ENCODE measurements around the gene CD8B. TPM values are rescaled to one million over a fixed set of nuclear protein-coding genes. Genes with fewer than 3 reads are reported as not detected.
"Not testable (repeated sequence)": the region's sequence is repeated elsewhere in the genome, so short reads cannot be mapped to it uniquely, and the experiment has no call there.

Gene CD8B
- total RNA-seq, 2 donors from 2014 or later = 1.5 to 1.8 TPM

DNA sequence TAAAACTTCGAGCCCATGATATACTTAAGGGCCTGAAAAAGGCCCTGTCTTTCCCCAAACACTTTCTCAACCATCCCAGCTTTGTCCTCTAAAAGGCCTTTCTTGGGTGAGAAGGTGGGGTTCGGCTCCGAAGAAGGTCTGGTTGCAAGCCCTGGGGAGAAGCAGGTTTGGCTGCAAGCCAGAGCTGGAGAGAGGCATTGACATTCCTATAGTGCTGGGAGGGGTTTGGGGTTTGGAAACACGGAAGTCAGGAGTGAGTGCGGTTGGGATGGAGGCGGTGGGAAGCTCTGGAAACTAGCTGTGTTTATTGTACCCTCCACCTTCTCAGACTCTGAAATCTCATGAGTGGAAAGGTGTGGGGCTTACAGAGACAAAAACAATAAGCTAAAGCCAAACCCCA is 5.7 kb downstream of the CD8B start:
- DNase-seq; H3K9ac ChIP-seq (ENCODE audit: low read depth in 2 of 2, low read length in 2 of 2); H3K27me3 ChIP-seq; H3K9me3 ChIP-seq; intact Hi-C loops (cut with DNase I); H3K4me1 ChIP-seq; H3K4me3 ChIP-seq; H3K27ac ChIP-seq; H3K36me3 ChIP-seq: not testable (repeated sequence)

DNA sequence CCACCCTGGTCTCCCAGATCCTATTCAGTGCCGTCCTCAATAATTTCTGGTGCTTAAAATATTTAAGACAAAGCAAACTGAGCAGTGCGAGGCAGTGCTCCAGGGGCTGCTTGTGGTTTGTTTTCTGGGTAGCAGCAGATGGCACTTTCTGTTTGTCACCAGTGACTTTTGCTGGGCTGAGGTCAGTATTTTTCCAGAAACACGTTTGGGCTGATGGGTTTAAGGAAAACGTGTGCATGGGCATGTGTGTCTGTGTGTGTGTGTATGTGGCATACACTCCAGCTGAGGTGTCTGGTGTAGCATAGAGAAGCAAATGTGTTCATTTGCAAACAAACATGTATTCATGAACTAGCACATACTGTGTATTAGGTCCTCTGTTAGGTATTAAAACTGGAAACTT is 10.1 kb downstream of the CD8B start:
- H3K36me3 ChIP-seq; intact Hi-C loops (cut with DNase I); H3K4me1 ChIP-seq; H3K27me3 ChIP-seq; H3K27ac ChIP-seq; DNase-seq; H3K4me3 ChIP-seq; H3K9ac ChIP-seq (ENCODE audit: low read depth in 2 of 2, low read length in 2 of 2); H3K9me3 ChIP-seq: not testable (repeated sequence)

DNA sequence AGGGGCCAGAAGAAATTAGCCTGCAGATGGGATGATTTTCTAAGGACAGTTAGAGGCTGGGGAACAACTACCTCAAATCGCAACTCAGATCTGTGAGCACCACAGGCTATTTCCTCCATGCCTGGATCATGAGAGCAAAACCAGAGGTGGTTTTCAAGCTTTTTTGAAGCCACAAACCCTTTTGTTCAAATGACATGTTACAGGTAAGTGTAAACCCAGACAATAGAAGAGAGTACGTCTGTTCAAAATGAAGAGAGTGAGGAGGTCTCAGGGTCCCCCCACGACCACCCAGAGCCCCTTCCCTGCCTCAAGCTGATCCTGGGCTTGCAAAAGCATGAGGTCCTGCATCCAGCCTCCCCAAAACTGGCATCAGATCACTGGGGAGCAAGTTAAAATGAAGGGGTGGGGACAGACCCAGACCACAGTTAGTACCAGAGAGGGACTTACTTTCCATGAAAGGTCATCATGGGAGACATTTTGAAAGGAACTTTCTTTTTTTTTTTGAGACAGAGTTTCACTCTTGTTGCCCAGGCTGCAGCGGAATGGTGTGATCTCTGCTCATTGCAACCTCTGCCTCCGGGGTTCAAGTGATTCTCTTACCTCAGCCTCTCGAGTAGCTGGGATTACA is 19.0 kb downstream of the CD8B start:
- H3K9me3 ChIP-seq; DNase-seq; H3K36me3 ChIP-seq; H3K4me1 ChIP-seq; H3K9ac ChIP-seq (ENCODE audit: low read depth in 2 of 2, low read length in 2 of 2); H3K27ac ChIP-seq; H3K27me3 ChIP-seq; H3K4me3 ChIP-seq; intact Hi-C loops (cut with DNase I): not testable (repeated sequence)

DNA sequence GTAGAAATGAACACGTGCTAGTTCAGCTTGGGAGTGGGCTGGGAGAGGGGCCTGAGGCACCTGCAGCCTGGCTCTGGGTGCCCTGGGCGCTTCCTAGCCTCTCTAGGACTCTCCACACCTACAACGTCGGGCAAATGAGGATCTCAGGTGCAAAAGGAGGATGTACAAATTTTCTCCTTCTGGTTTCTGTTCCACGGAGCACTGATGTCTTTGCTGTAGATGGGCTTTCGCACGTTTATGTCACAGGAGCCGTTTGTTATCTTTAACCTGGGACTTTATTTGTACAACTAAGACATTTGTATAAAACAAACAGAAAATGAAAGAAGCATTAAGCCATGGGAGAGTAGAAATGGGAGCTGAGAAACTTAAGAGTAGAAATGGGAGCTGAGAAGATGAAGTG is 20.4 kb downstream of the CD8B start:
- intact Hi-C loops (cut with DNase I) = not testable (repeated sequence)

DNA sequence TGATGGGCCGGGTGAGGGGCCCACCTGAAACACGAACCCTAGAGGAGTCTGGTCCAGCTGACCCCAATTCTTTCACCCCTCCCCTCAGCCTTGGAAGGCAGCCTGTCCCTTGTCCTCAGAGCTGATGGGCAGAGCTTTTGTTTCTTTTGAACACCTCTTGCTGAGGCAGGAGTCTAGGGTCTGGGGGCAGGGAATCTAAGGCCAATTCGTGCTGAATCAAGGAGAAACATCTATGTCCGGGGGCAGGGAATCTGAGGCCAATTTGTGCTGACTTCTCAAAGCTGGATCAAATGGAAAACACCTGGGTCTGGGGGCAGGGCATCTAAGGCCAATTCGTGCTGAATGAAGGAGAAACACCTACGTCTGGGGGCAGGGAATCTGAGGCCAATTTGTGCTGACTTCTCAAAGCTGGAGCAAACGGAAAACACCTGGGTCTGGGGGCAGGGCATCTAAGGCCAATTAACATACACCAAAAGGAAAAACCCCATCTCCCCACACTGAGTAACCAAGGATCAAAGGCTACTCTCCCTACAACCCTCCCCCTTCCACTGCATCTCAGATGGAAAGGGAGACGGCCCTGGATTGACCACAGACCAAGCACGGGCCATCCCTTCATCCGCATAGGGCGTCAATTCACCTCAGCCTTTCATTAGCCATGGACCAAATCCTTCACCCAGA is 21.7 kb downstream of the CD8B start:
- H3K27ac ChIP-seq; H3K27me3 ChIP-seq; DNase-seq; intact Hi-C loops (cut with DNase I); H3K4me3 ChIP-seq; H3K9me3 ChIP-seq; H3K9ac ChIP-seq (ENCODE audit: low read depth in 2 of 2, low read length in 2 of 2); H3K4me1 ChIP-seq; H3K36me3 ChIP-seq: not testable (repeated sequence)

More for the DNA sequence above, 20.4 kb downstream of the CD8B start:
- H3K27me3 ChIP-seq; H3K4me1 ChIP-seq; DNase-seq; H3K36me3 ChIP-seq; H3K4me3 ChIP-seq; H3K9me3 ChIP-seq; H3K9ac ChIP-seq (ENCODE audit: low read depth in 2 of 2, low read length in 2 of 2); H3K27ac ChIP-seq: not testable (repeated sequence)

DNA sequence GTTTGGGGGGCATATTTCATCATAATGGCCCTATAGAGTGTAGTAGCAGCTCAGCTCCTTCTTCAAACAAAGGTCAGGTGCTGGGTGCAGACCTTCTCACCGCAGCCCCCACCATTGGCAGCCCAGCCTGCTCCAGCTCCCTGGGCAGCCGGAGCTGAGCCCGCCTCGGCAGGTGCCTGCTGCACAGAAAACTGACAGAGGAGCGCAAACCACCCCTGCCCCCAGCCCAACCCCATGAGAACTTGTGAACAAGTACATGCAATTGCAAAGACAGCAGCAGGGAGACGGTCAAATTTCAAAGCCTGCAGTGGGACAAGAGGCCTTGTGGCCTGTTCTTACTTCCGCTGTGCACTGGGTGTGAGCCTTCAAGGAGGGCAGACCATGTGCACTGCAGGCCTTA is 22.2 kb downstream of the CD8B start:
- intact Hi-C loops (cut with DNase I); H3K4me1 ChIP-seq: not testable (repeated sequence)

DNA sequence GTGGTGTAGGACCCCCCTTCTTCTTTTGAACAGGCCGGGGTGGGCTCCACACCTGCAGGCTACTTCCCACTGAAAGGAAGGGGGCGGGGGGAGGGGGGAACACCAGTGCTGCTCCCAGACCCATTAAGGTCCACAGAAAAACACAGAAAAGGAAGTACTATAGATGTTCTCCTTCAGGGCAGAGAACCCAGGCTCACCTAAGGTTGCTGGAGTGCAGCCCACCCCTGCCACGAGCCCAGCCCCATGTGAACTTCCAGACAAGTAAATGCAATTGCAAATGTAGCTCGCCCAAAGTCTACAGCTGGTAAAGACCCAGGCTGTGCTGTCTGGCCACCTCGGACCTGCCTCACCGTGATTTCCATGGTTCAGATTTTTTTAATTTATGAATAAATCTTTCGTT is 24.0 kb downstream of the CD8B start:
- H3K4me1 ChIP-seq; intact Hi-C loops (cut with DNase I); H3K9ac ChIP-seq (ENCODE audit: low read depth in 2 of 2, low read length in 2 of 2); H3K27ac ChIP-seq; H3K36me3 ChIP-seq; H3K4me3 ChIP-seq; H3K9me3 ChIP-seq; H3K27me3 ChIP-seq; DNase-seq: not testable (repeated sequence)

More for the DNA sequence above, 22.2 kb downstream of the CD8B start:
- not testable (repeated sequence) for DNase-seq; H3K36me3 ChIP-seq; H3K9ac ChIP-seq (ENCODE audit: low read depth in 2 of 2, low read length in 2 of 2); H3K9me3 ChIP-seq; H3K27me3 ChIP-seq; H3K27ac ChIP-seq; H3K4me3 ChIP-seq

DNA sequence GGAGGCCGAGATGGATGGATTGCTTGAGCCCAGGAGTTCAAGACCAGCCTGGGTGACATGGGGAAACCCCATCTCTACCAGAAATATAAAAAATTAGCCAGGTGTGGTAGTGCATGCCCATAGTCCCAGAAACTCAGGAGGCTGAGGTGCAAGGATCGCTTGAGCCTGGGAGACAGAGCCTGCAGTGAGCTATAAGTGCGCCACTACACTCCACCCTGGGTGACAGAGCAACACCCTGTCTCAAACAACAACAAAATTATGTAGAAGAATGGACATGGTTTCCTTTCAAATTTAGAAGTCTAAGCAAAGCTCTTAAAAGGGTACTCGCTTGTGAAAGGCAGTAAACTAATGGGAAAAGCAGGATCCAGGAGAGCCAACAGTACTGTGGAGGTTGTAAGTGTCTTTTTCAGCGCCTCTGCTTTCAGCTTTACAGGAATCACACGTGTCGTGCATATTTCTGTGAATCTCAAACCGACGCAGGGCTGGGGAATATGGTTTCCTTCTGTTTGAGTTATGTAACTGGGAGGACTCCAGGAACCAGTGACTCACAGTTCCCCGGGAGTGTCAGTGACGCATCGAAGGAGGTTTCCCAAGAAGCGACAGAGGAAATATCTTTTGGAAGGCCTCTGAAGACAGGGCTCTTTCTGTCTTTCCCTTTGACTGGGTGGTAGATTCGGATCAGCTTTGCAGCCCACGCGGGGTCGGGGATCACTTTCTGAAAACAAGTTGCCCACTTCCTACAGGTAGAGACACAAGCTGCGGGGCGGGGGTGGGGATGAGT is 24.6 kb downstream of the CD8B start:
- DNase-seq = peak; percentile 72
- H3K4me1 ChIP-seq; intact Hi-C loops (cut with DNase I); H3K9me3 ChIP-seq; H3K36me3 ChIP-seq; H3K4me3 ChIP-seq; H3K27me3 ChIP-seq; H3K27ac ChIP-seq; H3K9ac ChIP-seq (ENCODE audit: low read depth in 2 of 2, low read length in 2 of 2): not testable (repeated sequence)

DNA sequence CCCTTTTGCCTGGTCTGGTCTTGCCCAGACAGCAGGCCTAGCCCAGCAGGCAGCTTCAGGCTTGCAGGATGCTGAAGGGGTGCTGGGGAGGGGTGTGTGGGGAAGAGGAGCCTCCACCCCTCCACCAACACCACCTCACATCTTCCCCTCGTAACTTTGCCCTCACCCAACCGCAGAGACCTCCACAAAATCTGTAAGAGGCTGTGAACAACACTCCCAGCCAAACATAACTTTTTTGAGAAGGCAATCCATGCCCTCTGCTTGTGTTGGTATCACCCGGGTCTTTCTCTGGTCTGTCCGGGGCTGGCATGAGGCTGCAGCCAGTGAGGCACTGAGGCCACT is 26.2 kb downstream of the CD8B start:
- DNase-seq; H3K4me1 ChIP-seq; H3K4me3 ChIP-seq; H3K27me3 ChIP-seq; H3K27ac ChIP-seq; H3K36me3 ChIP-seq; intact Hi-C loops (cut with DNase I); H3K9me3 ChIP-seq; H3K9ac ChIP-seq (ENCODE audit: low read depth in 2 of 2, low read length in 2 of 2): not testable (repeated sequence)

DNA sequence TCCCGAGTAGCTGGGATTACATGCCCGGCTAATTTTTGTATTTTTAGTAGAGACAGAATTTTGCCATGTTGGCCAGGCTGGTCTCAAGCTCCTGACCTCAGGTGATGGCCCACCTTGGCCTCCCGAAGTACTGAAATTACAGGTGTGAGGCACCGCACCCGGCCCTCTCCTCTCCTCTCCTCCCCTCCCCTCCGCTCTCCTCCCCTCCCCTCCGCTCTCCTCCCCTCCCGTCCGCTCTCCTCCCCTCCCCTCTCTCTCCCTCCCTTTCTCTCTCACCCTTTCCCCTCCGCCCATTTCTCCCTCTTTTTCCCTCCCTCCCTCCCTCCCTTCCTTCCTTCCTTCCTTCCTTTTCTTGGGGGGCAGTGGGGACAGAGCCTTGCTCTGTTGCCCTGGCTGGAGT is 28.4 kb downstream of the CD8B start:
- TF ChIP-seq, protein P1, sequence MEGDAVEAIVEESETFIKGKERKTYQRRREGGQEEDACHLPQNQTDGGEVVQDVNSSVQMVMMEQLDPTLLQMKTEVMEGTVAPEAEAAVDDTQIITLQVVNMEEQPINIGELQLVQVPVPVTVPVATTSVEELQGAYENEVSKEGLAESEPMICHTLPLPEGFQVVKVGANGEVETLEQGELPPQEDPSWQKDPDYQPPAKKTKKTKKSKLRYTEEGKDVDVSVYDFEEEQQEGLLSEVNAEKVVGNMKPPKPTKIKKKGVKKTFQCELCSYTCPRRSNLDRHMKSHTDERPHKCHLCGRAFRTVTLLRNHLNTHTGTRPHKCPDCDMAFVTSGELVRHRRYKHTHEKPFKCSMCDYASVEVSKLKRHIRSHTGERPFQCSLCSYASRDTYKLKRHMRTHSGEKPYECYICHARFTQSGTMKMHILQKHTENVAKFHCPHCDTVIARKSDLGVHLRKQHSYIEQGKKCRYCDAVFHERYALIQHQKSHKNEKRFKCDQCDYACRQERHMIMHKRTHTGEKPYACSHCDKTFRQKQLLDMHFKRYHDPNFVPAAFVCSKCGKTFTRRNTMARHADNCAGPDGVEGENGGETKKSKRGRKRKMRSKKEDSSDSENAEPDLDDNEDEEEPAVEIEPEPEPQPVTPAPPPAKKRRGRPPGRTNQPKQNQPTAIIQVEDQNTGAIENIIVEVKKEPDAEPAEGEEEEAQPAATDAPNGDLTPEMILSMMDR (IDR thresholded peaks at IDR 0.05) = no peak
- no peaks in the 10 kb centered on the region for H3K27me3 ChIP-seq
- no peaks in the 10 kb centered on the region for H3K4me1 ChIP-seq
- H3K27ac ChIP-seq = no peak overlapping the region
- H3K36me3 ChIP-seq = no peaks in the 10 kb centered on the region
- no peaks in the 10 kb centered on the region for H3K9me3 ChIP-seq
- no peak for DNase-seq
- H3K9ac ChIP-seq (ENCODE audit: low read depth in 2 of 2, low read length in 2 of 2) = no peak overlapping the region
- intact Hi-C loops (cut with DNase I) = no loop called here
- no peak overlapping the region for H3K4me3 ChIP-seq
